CD4-positive, alpha-beta memory T cell (primary cell): ENCODE measurements around the gene CDKL5. TPM values are rescaled to one million over a fixed set of nuclear protein-coding genes. Genes with fewer than 3 reads are reported as not detected.

Source experiments
- CTCF ChIA-PET: fragments of 350-600 bp; sonication (Branson Sonifier 250); formaldehyde crosslinking; loops from one replicate; lab custom pipeline; 2021; ENCODE audit warnings: inconsistent platforms; ENCODE audit not compliant: partially characterized antibody; lab: Charles Lee
- POLR2A ChIA-PET: fragments of 350-600 bp; sonication (Branson Sonifier 250); formaldehyde crosslinking; loops from one replicate; lab custom pipeline; 2021; ENCODE audit not compliant: partially characterized antibody; lab: Charles Lee
- DNase-seq, 5 donors: peaks; one replicate each; pipeline versions ENCODE4 v3.0.0 to v3.0.0-alpha.2; 2020 to 2022; ENCODE audit warnings: mixed read lengths in 1 of 5
- H3K27ac ChIP-seq: one replicate; pipeline ENCODE4 v1.7.0; 2013; ENCODE audit warnings: low read depth, low read length
- H3K27me3 ChIP-seq: 2 replicates; pipeline ENCODE4 v1.7.0; 2013; ENCODE audit warnings: mild to moderate bottlenecking, low read length, moderate library complexity; ENCODE audit not compliant: insufficient read depth
- H3K36me3 ChIP-seq: 2 replicates; pipeline ENCODE4 v1.7.0; 2013; ENCODE audit warnings: mild to moderate bottlenecking, low read length, moderate library complexity; ENCODE audit not compliant: insufficient read depth
- H3K4me1 ChIP-seq: 2 replicates; pipeline ENCODE4 v1.7.0; 2013; ENCODE audit warnings: mild to moderate bottlenecking, low read length, moderate library complexity; ENCODE audit not compliant: insufficient read depth
- H3K4me3 ChIP-seq, 2 donors: one replicate each; pipeline ENCODE4 v1.7.0; 2013; ENCODE audit warnings: low read length in 2 of 2, mild to moderate bottlenecking in 1 of 2
- H3K9me3 ChIP-seq, 2 donors: one replicate each; pipeline ENCODE4 v1.7.0; 2013; ENCODE audit warnings: low read length in 2 of 2, control low read depth in 1 of 2; ENCODE audit not compliant: control insufficient read depth in 1 of 2
- H3K27ac Mint-ChIP-seq, 7 donors: one replicate each; pipeline ENCODE4 v1.8.0; 2020 to 2021; ENCODE audit warnings: mixed read lengths in 7 of 7, mild to moderate bottlenecking in 6 of 7, inconsistent platforms in 3 of 7, moderate library complexity in 3 of 7
- H3K27me3 Mint-ChIP-seq, 2 donors: one replicate each; pipeline ENCODE4 v1.8.0; 2020 to 2021; ENCODE audit warnings: mixed read lengths in 2 of 2
- H3K36me3 Mint-ChIP-seq, 2 donors: one replicate each; pipeline ENCODE4 v1.8.0; 2020 to 2021; ENCODE audit warnings: mixed read lengths in 2 of 2, inconsistent platforms in 1 of 2, mild to moderate bottlenecking in 1 of 2
- H3K4me1 Mint-ChIP-seq, 4 donors: one replicate each; pipeline ENCODE4 v1.8.0; 2020 to 2021; ENCODE audit warnings: mixed read lengths in 4 of 4, mild to moderate bottlenecking in 1 of 4
- H3K4me3 Mint-ChIP-seq, 8 donors: one replicate each; pipeline ENCODE4 v1.8.0; 2020 to 2021; ENCODE audit warnings: mixed read lengths in 8 of 8, mild to moderate bottlenecking in 7 of 8, moderate library complexity in 6 of 8, inconsistent platforms in 3 of 8
- H3K9me3 Mint-ChIP-seq, 8 donors: one replicate each; pipeline ENCODE4 v1.8.0; 2020 to 2021; ENCODE audit warnings: mixed read lengths in 8 of 8, mild to moderate bottlenecking in 5 of 8, inconsistent platforms in 3 of 8, moderate library complexity in 1 of 8
- intact Hi-C: fragments of 100-400 bp; cut with micrococcal nuclease; formaldehyde crosslinking; loops from one replicate; pipeline ENCODE4 v1.15.1; 2023
- polyA plus RNA-seq, 2 donors: library from polyadenylated mRNA; unstranded; fragments of 300-500 nt; fragmentation: Illumina TruSeq; gene quantifications; one replicate each; pipeline ENCODE4 v1.2.3, GENCODE V29; 2021
- total RNA-seq, 2 experiments: library from RNA; stranded (reverse); gene quantifications; one replicate each; pipeline ENCODE4 v1.2.3, GENCODE V29; 2021

The CDKL5 gene
- total and polyA plus RNA-seq, 4 experiments from 2014 or later: 1.0 to 5.7 (median 3.2) TPM

DNA sequence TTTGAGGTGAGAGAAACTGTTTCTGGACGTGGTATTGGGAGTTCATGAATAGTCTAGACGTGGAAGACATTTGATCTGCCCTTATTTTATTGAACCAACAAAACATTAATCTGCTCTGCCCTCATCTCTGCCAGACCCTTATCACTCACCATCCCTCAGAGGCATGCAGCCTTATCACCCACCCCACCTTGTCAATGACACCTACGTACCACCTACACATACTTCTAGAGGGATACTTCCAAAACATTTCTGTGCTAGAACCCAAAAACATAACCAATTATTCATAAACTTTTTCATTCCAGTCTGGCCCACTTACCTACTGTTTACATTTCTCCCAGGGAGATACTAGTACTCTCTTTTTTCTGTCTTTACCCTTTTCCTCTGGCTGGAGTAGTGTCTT is 141.3 kb downstream of the CDKL5 start:
- DNase-seq: no peak
- H3K27me3 Mint-ChIP-seq: no peaks in the 10 kb centered on the region

GRCh38 chrX:18573556-18573955 is 148.1 kb downstream of the CDKL5 start:
- no peaks in the 10 kb centered on the region for H3K4me1 Mint-ChIP-seq
- DNase-seq: no peak
- intact Hi-C loops: no loop called here
- no peaks in the 10 kb centered on the region for H3K36me3 ChIP-seq
- no peak overlapping the region for H3K27ac Mint-ChIP-seq
- H3K4me3 Mint-ChIP-seq: no peak overlapping the region
- H3K4me3 ChIP-seq: no peak overlapping the region
- no peaks in the 10 kb centered on the region for H3K9me3 Mint-ChIP-seq
- POLR2A ChIA-PET: no interaction called here
- no peaks in the 10 kb centered on the region for H3K27me3 Mint-ChIP-seq
- H3K27ac ChIP-seq: no peak overlapping the region
- H3K9me3 ChIP-seq: no peaks in the 10 kb centered on the region
- CTCF ChIA-PET: no interaction called here
- H3K27me3 ChIP-seq: no peaks in the 10 kb centered on the region
- no peaks in the 10 kb centered on the region for H3K4me1 ChIP-seq
- H3K36me3 Mint-ChIP-seq: no peaks in the 10 kb centered on the region

More for the DNA sequence above, 141.3 kb downstream of the CDKL5 start:
- H3K4me3 Mint-ChIP-seq: no peak overlapping the region
- H3K36me3 Mint-ChIP-seq: peaks cover 0 to 3% of the 10 kb centered on the region in 2 donors
- H3K27me3 ChIP-seq: no peaks in the 10 kb centered on the region
- ChIA-PET POLR2A (no interaction called here), CTCF (no interaction called here)
- no peak overlapping the region for H3K27ac ChIP-seq
- intact Hi-C loops: no loop called here
- no peaks in the 10 kb centered on the region for H3K9me3 ChIP-seq
- H3K36me3 ChIP-seq: no peaks in the 10 kb centered on the region
- no peak overlapping the region for H3K27ac Mint-ChIP-seq
- H3K9me3 Mint-ChIP-seq: no peaks in the 10 kb centered on the region
- no peak overlapping the region for H3K4me3 ChIP-seq
- H3K4me1 ChIP-seq: no peaks in the 10 kb centered on the region
- no peaks in the 10 kb centered on the region for H3K4me1 Mint-ChIP-seq

GRCh38 chrX:18574591-18574990 is 149.2 kb downstream of the CDKL5 start:
- CTCF ChIA-PET: no interaction called here
- intact Hi-C loops: no loop called here
- no peaks in the 10 kb centered on the region for H3K4me1 ChIP-seq
- H3K4me3 Mint-ChIP-seq: no peak overlapping the region
- no peaks in the 10 kb centered on the region for H3K27me3 ChIP-seq
- no peaks in the 10 kb centered on the region for H3K9me3 Mint-ChIP-seq
- no peaks in the 10 kb centered on the region for H3K9me3 ChIP-seq
- H3K36me3 Mint-ChIP-seq: no peaks in the 10 kb centered on the region
- H3K27ac Mint-ChIP-seq: no peak overlapping the region
- no peak overlapping the region for H3K4me3 ChIP-seq
- H3K27ac ChIP-seq: no peak overlapping the region
- H3K4me1 Mint-ChIP-seq: no peaks in the 10 kb centered on the region
- DNase-seq: no peak
- no peaks in the 10 kb centered on the region for H3K27me3 Mint-ChIP-seq
- POLR2A ChIA-PET: no interaction called here
- H3K36me3 ChIP-seq: no peaks in the 10 kb centered on the region

DNA sequence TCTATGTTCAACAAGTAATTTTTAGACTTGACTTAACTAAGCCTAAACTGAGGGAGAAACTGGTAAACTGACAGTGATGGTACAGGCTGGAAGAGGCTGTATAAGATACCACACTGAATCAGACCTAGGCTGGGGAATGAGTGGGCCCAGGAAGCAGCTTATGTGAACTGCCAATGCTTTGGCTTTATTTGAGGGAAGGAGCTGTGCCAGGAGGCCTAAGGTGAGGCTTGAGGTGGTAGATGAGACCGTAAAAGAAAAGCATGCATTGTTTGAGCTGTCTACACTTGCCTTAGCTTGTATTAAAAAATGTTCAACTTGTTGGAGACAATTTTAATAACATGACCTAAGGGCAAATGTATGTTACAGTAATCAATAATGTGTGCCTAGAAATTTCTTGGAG is 150.3 kb downstream of the CDKL5 start:
- Mint-ChIP-seq H3K27ac (no peak overlapping the region), H3K9me3 (no peaks in the 10 kb centered on the region), H3K27me3 (no peaks in the 10 kb centered on the region), H3K36me3 (peaks cover under 1 to 4% of the 10 kb centered on the region in 2 donors), H3K4me3 (no peak overlapping the region), H3K4me1 (no peaks in the 10 kb centered on the region)
- Histone ChIP-seq H3K4me3 (no peak overlapping the region), H3K27me3 (no peaks in the 10 kb centered on the region), H3K27ac (no peak overlapping the region), H3K9me3 (no peaks in the 10 kb centered on the region), H3K4me1 (no peaks in the 10 kb centered on the region), H3K36me3 (no peaks in the 10 kb centered on the region)
- ChIA-PET CTCF (no interaction called here), POLR2A (no interaction called here)
- DNase-seq: no peak
- intact Hi-C loops: no loop called here

DNA sequence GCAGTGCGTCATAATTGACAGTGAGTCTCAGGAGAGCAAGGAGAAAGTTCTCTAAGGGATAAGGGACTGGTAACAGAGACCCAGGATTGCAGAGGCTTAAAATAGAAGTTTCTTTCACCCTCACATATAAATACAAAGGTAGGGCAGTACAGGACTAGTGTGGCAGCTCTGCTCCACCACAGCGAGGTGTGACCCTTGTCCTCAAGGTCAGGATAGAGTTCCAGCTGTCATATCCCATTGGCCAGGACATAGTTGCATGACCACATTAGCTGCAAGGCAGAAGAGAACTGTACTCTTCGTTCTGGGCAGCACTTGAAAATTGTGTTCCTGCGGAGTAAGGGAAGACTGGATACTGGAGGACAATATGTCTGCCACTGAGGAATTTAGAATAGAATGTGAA is 152.0 kb downstream of the CDKL5 start:
- no peaks in the 10 kb centered on the region for H3K27me3 Mint-ChIP-seq
- no peaks in the 10 kb centered on the region for H3K9me3 ChIP-seq
- no peak overlapping the region for H3K27ac ChIP-seq
- H3K4me3 Mint-ChIP-seq: no peak overlapping the region
- peaks cover 2 to 4% of the 10 kb centered on the region in 2 donors for H3K36me3 Mint-ChIP-seq
- no peaks in the 10 kb centered on the region for H3K4me1 Mint-ChIP-seq
- POLR2A ChIA-PET: no interaction called here
- H3K27ac Mint-ChIP-seq: no peak overlapping the region
- intact Hi-C loops: no loop called here
- no peaks in the 10 kb centered on the region for H3K36me3 ChIP-seq
- no peaks in the 10 kb centered on the region for H3K27me3 ChIP-seq
- H3K9me3 Mint-ChIP-seq: no peaks in the 10 kb centered on the region
- H3K4me1 ChIP-seq: no peaks in the 10 kb centered on the region
- DNase-seq: no peak
- CTCF ChIA-PET: no interaction called here
- no peak overlapping the region for H3K4me3 ChIP-seq

GRCh38 chrX:18578546-18578945 is 153.1 kb downstream of the CDKL5 start:
- no peak overlapping the region for H3K27ac ChIP-seq
- no peak for DNase-seq
- H3K4me3 Mint-ChIP-seq: no peak overlapping the region
- H3K36me3 Mint-ChIP-seq: peaks cover 2 to 4% of the 10 kb centered on the region in 2 donors
- no peak overlapping the region for H3K27ac Mint-ChIP-seq
- CTCF ChIA-PET: no interaction called here
- no peaks in the 10 kb centered on the region for H3K27me3 Mint-ChIP-seq
- POLR2A ChIA-PET: no interaction called here
- no peaks in the 10 kb centered on the region for H3K9me3 ChIP-seq
- H3K36me3 ChIP-seq: no peaks in the 10 kb centered on the region
- H3K4me1 Mint-ChIP-seq: no peaks in the 10 kb centered on the region
- H3K4me3 ChIP-seq: no peak overlapping the region
- H3K27me3 ChIP-seq: no peaks in the 10 kb centered on the region
- no peaks in the 10 kb centered on the region for H3K4me1 ChIP-seq
- no peaks in the 10 kb centered on the region for H3K9me3 Mint-ChIP-seq
- intact Hi-C loops: no loop called here

DNA sequence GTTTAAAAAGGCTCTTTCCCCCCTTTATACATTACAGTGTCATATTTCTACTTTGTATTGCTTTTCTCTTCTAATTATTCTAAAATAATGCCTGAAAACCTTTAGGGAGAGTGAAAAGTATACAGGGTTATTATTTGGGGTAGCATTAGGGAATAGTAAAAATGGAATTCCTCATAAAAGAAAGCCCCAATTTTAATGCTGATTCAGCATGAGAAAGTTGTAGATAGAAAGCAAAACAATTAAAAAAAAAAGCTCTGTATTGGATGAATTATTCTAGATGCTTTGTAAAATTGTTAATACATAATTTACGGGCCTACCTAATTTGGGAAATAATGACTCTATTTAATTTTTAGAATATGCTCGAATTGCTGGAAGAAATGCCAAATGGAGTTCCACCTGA is 154.1 kb downstream of the CDKL5 start:
- Mint-ChIP-seq H3K27ac (no peak overlapping the region), H3K36me3 (peaks cover 2 to 7% of the 10 kb centered on the region in 2 donors), H3K27me3 (no peaks in the 10 kb centered on the region), H3K4me1 (no peaks in the 10 kb centered on the region), H3K4me3 (no peak overlapping the region), H3K9me3 (no peaks in the 10 kb centered on the region)
- no peaks in the 10 kb centered on the region for H3K4me1 ChIP-seq
- no peaks in the 10 kb centered on the region for H3K9me3 ChIP-seq
- intact Hi-C loops: no loop called here
- DNase-seq: no peak
- no peak overlapping the region for H3K4me3 ChIP-seq
- H3K27ac ChIP-seq: no peak overlapping the region
- ChIA-PET POLR2A (no interaction called here), CTCF (no interaction called here)
- H3K27me3 ChIP-seq: no peaks in the 10 kb centered on the region
- no peaks in the 10 kb centered on the region for H3K36me3 ChIP-seq

GRCh38 chrX:18582910-18583493 is 157.6 kb downstream of the CDKL5 start:
- Mint-ChIP-seq H3K36me3 (peaks cover 2 to 7% of the 10 kb centered on the region in 2 donors), H3K27me3 (no peaks in the 10 kb centered on the region), H3K9me3 (no peaks in the 10 kb centered on the region), H3K4me3 (no peak overlapping the region), H3K27ac (no peak overlapping the region), H3K4me1 (no peaks in the 10 kb centered on the region)
- H3K4me3 ChIP-seq: no peak overlapping the region
- H3K9me3 ChIP-seq: no peaks in the 10 kb centered on the region
- intact Hi-C loops: no loop called here
- ChIA-PET CTCF (no interaction called here), POLR2A (no interaction called here)
- no peak overlapping the region for H3K27ac ChIP-seq
- no peak for DNase-seq
- no peaks in the 10 kb centered on the region for H3K27me3 ChIP-seq
- no peaks in the 10 kb centered on the region for H3K4me1 ChIP-seq
- H3K36me3 ChIP-seq: no peaks in the 10 kb centered on the region
